ENCODE results near the gene RNFT2. TPM values are rescaled to one million over a fixed set of nuclear protein-coding genes. Genes with fewer than 3 reads are reported as not detected.
A peak's percentile ranks its signal among the peaks of the same experiment; 100 is the strongest.

The RNFT2 gene
- total RNA-seq, 1 donor from 2014 or later, result 10.1 TPM

- peaks cover 77% of the 10 kb centered on the region for H3K27me3 Mint-ChIP-seq
- peaks cover 25% of the 10 kb centered on the region for H3K4me1 Mint-ChIP-seq
- no peaks in the 10 kb centered on the region for H3K36me3 Mint-ChIP-seq (ENCODE audit: low read depth)
- no peak for DNase-seq
- intact Hi-C loops (cut with micrococcal nuclease), result loop anchor here (2.0 kb wide), 1 partner anchor 179 kb away; no protein-coding TSS in a partner anchor
- H3K27ac Mint-ChIP-seq, result no peak overlapping the region
- peak overlapping the region; percentile 41 for H3K4me3 Mint-ChIP-seq
- H3K9me3 Mint-ChIP-seq, result no peaks in the 10 kb centered on the region
Observed at GRCh38 chr12:116881877-116882507, 143.9 kb downstream of the RNFT2 start.

GRCh38 chr12:116882742-116883141 is 144.6 kb downstream of the RNFT2 start:
- intact Hi-C loops (cut with micrococcal nuclease), result loop anchor here (2.0 kb wide), 1 partner anchor 180 kb away; no protein-coding TSS in a partner anchor

DNA sequence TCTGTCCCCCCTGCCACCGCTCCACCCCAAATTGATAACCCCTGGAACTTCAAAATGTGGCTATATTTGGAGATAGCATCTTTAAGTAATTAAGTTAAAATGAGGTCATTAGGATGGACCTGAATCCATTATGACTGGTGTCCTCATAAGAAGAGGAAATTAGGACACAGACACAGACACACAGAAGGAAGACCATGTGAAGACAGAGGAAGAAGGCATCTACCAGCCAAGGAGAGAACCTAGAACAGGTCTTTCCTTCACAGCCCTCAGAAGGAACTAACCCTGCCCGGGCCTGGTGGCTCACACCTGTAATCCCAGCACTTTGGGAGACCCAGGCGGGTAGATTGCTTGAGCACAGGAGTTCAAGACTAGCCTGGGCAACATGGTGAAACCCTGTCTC is 146.8 kb downstream of the RNFT2 start:
- DNase-seq, result no peak
- Mint-ChIP-seq H3K9me3 (no peaks in the 10 kb centered on the region), H3K4me3 (no peak overlapping the region), H3K27ac (no peak overlapping the region), H3K4me1 (peaks cover 13% of the 10 kb centered on the region), H3K36me3 (ENCODE audit: low read depth) (no peaks in the 10 kb centered on the region), H3K27me3 (peaks cover 62% of the 10 kb centered on the region)
- intact Hi-C loops (cut with micrococcal nuclease), result no loop called here

More at GRCh38 chr12:116882742-116883141, 144.6 kb downstream of the RNFT2 start:
- Mint-ChIP-seq H3K4me1 (peaks cover 25% of the 10 kb centered on the region), H3K27ac (no peak overlapping the region), H3K27me3 (peaks cover 76% of the 10 kb centered on the region), H3K36me3 (ENCODE audit: low read depth) (no peaks in the 10 kb centered on the region), H3K4me3 (no peak overlapping the region), H3K9me3 (no peaks in the 10 kb centered on the region)
- DNase-seq, result no peak

GRCh38 chr12:116885491-116885890 is 147.4 kb downstream of the RNFT2 start:
- DNase-seq, result no peak
- H3K9me3 Mint-ChIP-seq, result peaks cover 3% of the 10 kb centered on the region
- H3K27me3 Mint-ChIP-seq, result peaks cover 60% of the 10 kb centered on the region
- H3K4me1 Mint-ChIP-seq, result peaks cover 7% of the 10 kb centered on the region
- intact Hi-C loops (cut with micrococcal nuclease), result no loop called here
- no peak overlapping the region for H3K27ac Mint-ChIP-seq
- H3K36me3 Mint-ChIP-seq (ENCODE audit: low read depth), result no peaks in the 10 kb centered on the region
- H3K4me3 Mint-ChIP-seq, result no peak overlapping the region

- no peak overlapping the region for H3K4me3 Mint-ChIP-seq
- peaks cover 2% of the 10 kb centered on the region for H3K4me1 Mint-ChIP-seq
Observed at GRCh38 chr12:116887244-116887643, 149.1 kb downstream of the RNFT2 start.

GRCh38 chr12:116887897-116888296 is 149.8 kb downstream of the RNFT2 start:
- H3K4me1 Mint-ChIP-seq, result no peaks in the 10 kb centered on the region
- H3K9me3 Mint-ChIP-seq, result peaks cover 6% of the 10 kb centered on the region
- intact Hi-C loops (cut with micrococcal nuclease), result no loop called here
- H3K4me3 Mint-ChIP-seq, result no peak overlapping the region
- no peak overlapping the region for H3K27ac Mint-ChIP-seq
- H3K36me3 Mint-ChIP-seq (ENCODE audit: low read depth), result no peaks in the 10 kb centered on the region
- H3K27me3 Mint-ChIP-seq, result peaks cover 49% of the 10 kb centered on the region
- no peak for DNase-seq

More at GRCh38 chr12:116887244-116887643, 149.1 kb downstream of the RNFT2 start:
- H3K9me3 Mint-ChIP-seq, result peaks cover 6% of the 10 kb centered on the region
- DNase-seq, result no peak
- H3K36me3 Mint-ChIP-seq (ENCODE audit: low read depth), result no peaks in the 10 kb centered on the region
- no peak overlapping the region for H3K27ac Mint-ChIP-seq
- H3K27me3 Mint-ChIP-seq, result peaks cover 55% of the 10 kb centered on the region
- intact Hi-C loops (cut with micrococcal nuclease), result no loop called here

DNA sequence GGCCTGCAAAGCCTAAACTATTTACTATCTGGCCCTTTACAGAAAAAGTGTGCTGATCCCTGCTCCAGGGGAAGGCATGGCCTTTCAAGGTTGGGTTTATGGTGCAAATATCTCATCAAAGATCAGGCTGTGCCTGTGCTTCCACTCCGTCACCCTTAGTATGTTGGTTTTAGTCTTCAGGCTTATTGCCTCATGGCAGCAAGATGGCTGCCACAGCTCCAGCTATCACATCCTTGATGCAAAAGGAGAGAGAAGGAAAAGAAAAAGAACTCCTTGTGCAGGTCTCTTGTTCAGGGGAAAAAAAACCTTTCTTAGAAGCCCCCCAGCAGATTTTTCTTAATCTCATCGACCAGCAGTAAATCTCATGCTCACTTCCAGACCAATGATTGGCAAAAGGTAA is 152.2 kb downstream of the RNFT2 start:
- no peak overlapping the region for H3K27ac Mint-ChIP-seq
- no peak for DNase-seq
- intact Hi-C loops (cut with micrococcal nuclease), result no loop called here
- H3K27me3 Mint-ChIP-seq, result peaks cover 33% of the 10 kb centered on the region
- H3K9me3 Mint-ChIP-seq, result peaks cover 6% of the 10 kb centered on the region
- H3K4me1 Mint-ChIP-seq, result no peaks in the 10 kb centered on the region
- H3K36me3 Mint-ChIP-seq (ENCODE audit: low read depth), result no peaks in the 10 kb centered on the region
- no peak overlapping the region for H3K4me3 Mint-ChIP-seq

DNA sequence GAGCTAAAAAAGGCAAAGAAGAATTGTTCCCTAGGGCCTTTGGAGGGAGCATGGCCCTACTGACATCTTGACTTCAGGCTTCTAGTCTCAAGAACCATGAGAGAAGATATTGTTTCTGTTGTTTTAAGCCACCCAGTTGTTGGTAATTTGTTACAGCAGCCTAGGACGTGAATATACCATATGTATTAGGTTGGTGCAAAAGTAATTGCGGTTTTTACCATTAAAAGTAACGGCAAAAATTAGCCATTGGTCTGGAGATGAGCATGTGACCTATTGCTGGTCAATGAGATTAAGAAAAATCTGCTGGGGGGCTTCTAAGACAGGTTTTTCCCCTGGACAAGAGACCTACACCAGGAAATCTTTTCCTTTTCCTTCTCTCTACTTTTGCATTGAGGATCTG is 152.9 kb downstream of the RNFT2 start:
- H3K36me3 Mint-ChIP-seq (ENCODE audit: low read depth), result no peaks in the 10 kb centered on the region
- intact Hi-C loops (cut with micrococcal nuclease), result no loop called here
- H3K9me3 Mint-ChIP-seq, result peaks cover 6% of the 10 kb centered on the region
- no peaks in the 10 kb centered on the region for H3K4me1 Mint-ChIP-seq
- DNase-seq, result no peak
- no peak overlapping the region for H3K4me3 Mint-ChIP-seq
- peaks cover 33% of the 10 kb centered on the region for H3K27me3 Mint-ChIP-seq
- no peak overlapping the region for H3K27ac Mint-ChIP-seq

- Mint-ChIP-seq H3K36me3 (ENCODE audit: low read depth) (no peaks in the 10 kb centered on the region), H3K9me3 (peaks cover 6% of the 10 kb centered on the region), H3K27ac (no peak overlapping the region), H3K27me3 (peaks cover 27% of the 10 kb centered on the region), H3K4me3 (no peak overlapping the region), H3K4me1 (no peaks in the 10 kb centered on the region)
- intact Hi-C loops (cut with micrococcal nuclease), result no loop called here
- no peak for DNase-seq
Observed at GRCh38 chr12:116892349-116893140, 154.4 kb downstream of the RNFT2 start.

GRCh38 chr12:116894913-116895312 is 156.8 kb downstream of the RNFT2 start:
- H3K4me3 Mint-ChIP-seq, result no peak overlapping the region
- intact Hi-C loops (cut with micrococcal nuclease), result no loop called here
- H3K4me1 Mint-ChIP-seq, result no peaks in the 10 kb centered on the region
- no peak for DNase-seq
- H3K9me3 Mint-ChIP-seq, result peaks cover 6% of the 10 kb centered on the region
- peaks cover 35% of the 10 kb centered on the region for H3K27me3 Mint-ChIP-seq
- H3K27ac Mint-ChIP-seq, result no peak overlapping the region
- H3K36me3 Mint-ChIP-seq (ENCODE audit: low read depth), result no peaks in the 10 kb centered on the region

DNA sequence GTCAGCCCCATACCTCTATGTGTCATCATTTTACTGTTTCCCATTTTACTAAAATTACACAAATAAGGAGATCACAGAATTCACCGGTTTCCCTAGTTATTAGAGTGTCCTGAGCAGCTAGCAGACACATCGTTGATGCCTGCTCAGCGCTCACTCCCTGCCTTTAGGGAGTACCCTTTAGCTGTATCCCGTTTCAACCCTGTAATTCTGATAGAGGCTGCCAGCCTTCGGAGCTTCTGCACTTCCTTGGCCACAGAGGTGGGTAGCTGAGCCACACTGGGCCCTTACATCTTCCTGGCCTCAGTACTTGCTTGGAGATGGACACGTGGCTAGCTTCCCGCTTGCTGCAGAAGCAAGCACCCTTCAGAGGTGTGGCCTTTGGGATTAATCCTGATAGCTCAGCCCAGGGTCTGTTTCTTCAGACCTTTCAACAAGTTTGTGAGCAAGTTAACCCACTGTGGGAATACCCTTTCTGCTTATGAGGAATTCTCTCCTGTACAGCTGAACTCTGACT is 158.4 kb downstream of the RNFT2 start:
- Mint-ChIP-seq H3K4me1 (no peaks in the 10 kb centered on the region), H3K9me3 (no peaks in the 10 kb centered on the region), H3K4me3 (no peak overlapping the region), H3K36me3 (ENCODE audit: low read depth) (no peaks in the 10 kb centered on the region), H3K27ac (no peak overlapping the region), H3K27me3 (peaks cover 33% of the 10 kb centered on the region)
- DNase-seq, result no peak
- intact Hi-C loops (cut with micrococcal nuclease), result no loop called here

DNA sequence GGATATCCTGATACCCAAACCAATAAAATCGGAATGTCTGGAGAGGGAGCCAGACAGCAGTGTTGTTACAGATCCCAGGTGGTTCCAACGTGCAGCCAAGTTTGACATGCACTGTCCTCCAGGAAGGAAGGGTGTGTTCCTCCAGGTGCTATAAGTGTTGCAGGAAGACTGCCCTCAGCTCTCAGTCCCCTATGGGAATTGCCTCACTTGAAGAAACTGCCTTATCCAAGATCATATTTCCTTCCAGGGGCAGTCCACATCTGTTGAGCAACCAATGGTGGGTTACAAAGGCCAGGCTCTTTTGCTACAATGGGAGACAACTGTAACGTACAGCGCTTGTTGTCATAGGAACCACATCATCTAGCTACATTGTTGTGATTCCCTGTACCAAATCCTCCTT is 159.4 kb downstream of the RNFT2 start:
- H3K4me3 Mint-ChIP-seq, result no peak overlapping the region
- no peaks in the 10 kb centered on the region for H3K4me1 Mint-ChIP-seq
- peaks cover 41% of the 10 kb centered on the region for H3K27me3 Mint-ChIP-seq
- no peaks in the 10 kb centered on the region for H3K9me3 Mint-ChIP-seq
- no peaks in the 10 kb centered on the region for H3K36me3 Mint-ChIP-seq (ENCODE audit: low read depth)
- intact Hi-C loops (cut with micrococcal nuclease), result no loop called here
- no peak overlapping the region for H3K27ac Mint-ChIP-seq
- DNase-seq, result no peak

DNA sequence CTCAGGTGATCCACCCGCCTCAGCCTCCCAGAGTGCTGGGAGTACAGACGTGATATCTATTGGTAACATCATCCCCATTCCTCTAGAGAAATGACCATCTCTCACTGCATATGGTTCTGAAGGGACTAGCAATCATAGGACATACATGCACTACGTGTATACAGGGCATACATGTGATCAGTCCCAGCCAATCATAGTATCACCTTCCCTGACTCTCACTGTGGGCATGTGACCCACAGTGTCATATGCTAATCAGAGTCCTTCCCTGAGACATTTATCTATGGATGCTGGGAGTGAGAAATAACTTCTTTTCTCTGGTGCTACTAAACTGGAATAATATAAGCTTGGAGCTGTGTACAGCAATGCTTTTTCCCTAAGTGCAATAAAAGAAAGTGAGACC is 160.6 kb downstream of the RNFT2 start:
- H3K4me1 Mint-ChIP-seq, result no peaks in the 10 kb centered on the region
- intact Hi-C loops (cut with micrococcal nuclease), result no loop called here
- no peaks in the 10 kb centered on the region for H3K36me3 Mint-ChIP-seq (ENCODE audit: low read depth)
- no peak for DNase-seq
- H3K27ac Mint-ChIP-seq, result no peak overlapping the region
- no peaks in the 10 kb centered on the region for H3K9me3 Mint-ChIP-seq
- peaks cover 43% of the 10 kb centered on the region for H3K27me3 Mint-ChIP-seq
- H3K4me3 Mint-ChIP-seq, result no peak overlapping the region

DNA sequence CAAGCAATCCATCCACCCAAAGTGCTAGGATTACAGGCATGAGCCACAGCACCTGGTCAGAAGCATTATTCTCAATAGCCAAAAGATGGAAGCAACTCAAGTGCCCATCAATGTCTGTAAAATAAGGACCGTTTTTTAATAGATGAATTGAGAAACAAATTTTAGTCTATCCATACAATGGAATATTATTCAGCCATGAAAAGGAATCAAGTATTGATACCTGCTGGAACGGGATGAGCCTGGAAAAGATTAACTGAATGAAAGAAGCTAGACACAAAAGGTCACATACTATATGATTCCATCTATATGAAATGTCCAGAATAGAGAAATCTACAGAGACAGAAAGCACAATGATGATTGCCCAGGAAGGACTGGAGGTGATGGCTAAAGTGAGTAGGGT is 163.5 kb downstream of the RNFT2 start:
- DNase-seq, result no peak
- Mint-ChIP-seq H3K36me3 (ENCODE audit: low read depth) (no peaks in the 10 kb centered on the region), H3K4me3 (no peak overlapping the region), H3K4me1 (no peaks in the 10 kb centered on the region), H3K27me3 (peaks cover 47% of the 10 kb centered on the region), H3K9me3 (no peaks in the 10 kb centered on the region), H3K27ac (no peak overlapping the region)
- intact Hi-C loops (cut with micrococcal nuclease), result no loop called here

All from activated CD4-positive, alpha-beta T cell treated with anti-CD3 and anti-CD28 coated beads, Interleukin-2, amount 10 ng/mL, durations not matched to agents 24 days and 14 days (primary cell).